GOT3 (cell line): Measurements from ENCODE around the gene HIBCH.
"Not testable (repeated sequence)": the region's sequence is repeated elsewhere in the genome, so short reads cannot be mapped to it uniquely, and the experiment has no call there.

Experiments used
- DNase-seq: peaks from one replicate; lab custom pipeline; 2025; ENCODE audit warnings: mixed read lengths; lab: John Stamatoyannopoulos, UW

Gene HIBCH

GRCh38 chr2:190235101-190235500 is 84.5 kb downstream of the HIBCH start:
- no peak for DNase-seq

- DNase-seq: not testable (repeated sequence)
Measured at GRCh38 chr2:190223989-190224388, 95.6 kb downstream of the HIBCH start.

GRCh38 chr2:190222745-190223144 is 96.9 kb downstream of the HIBCH start:
- not testable (repeated sequence) for DNase-seq

GRCh38 chr2:190221429-190221828 is 98.2 kb downstream of the HIBCH start:
- DNase-seq: no peak

GRCh38 chr2:190219186-190219585 is 100.4 kb downstream of the HIBCH start:
- DNase-seq: no peak

- no peak for DNase-seq
Measured at GRCh38 chr2:190217616-190218015, 102.0 kb downstream of the HIBCH start.

GRCh38 chr2:190216829-190217228 is 102.8 kb downstream of the HIBCH start:
- no peak for DNase-seq

- no peak for DNase-seq
Measured at GRCh38 chr2:190215620-190216019, 104.0 kb downstream of the HIBCH start.

- no peak for DNase-seq
Measured at GRCh38 chr2:190214426-190215194, 105.0 kb downstream of the HIBCH start.

GRCh38 chr2:190213441-190214335 is 105.9 kb downstream of the HIBCH start:
- no peak for DNase-seq

GRCh38 chr2:190210471-190210870 is 109.2 kb downstream of the HIBCH start:
- no peak for DNase-seq

GRCh38 chr2:190209559-190209958 is 110.1 kb downstream of the HIBCH start:
- no peak for DNase-seq

GRCh38 chr2:190207930-190208329 is 111.7 kb downstream of the HIBCH start:
- no peak for DNase-seq

- no peak for DNase-seq
Measured at GRCh38 chr2:190205657-190206056, 114.0 kb downstream of the HIBCH start.

- no peak for DNase-seq
Measured at GRCh38 chr2:190202604-190203003, 117.0 kb downstream of the HIBCH start.

GRCh38 chr2:190202018-190202417 is 117.6 kb downstream of the HIBCH start:
- no peak for DNase-seq

- DNase-seq: no peak
Measured at GRCh38 chr2:190200603-190201002, 119.0 kb downstream of the HIBCH start.

- DNase-seq: no peak
Measured at GRCh38 chr2:190199530-190199929, 120.1 kb downstream of the HIBCH start.

GRCh38 chr2:190199109-190199508 is 120.5 kb downstream of the HIBCH start:
- no peak for DNase-seq

GRCh38 chr2:190197143-190197720 is 122.4 kb downstream of the HIBCH start:
- no peak for DNase-seq

- DNase-seq: no peak
Measured at GRCh38 chr2:190190507-190191162, 129.0 kb downstream of the HIBCH start.

GRCh38 chr2:190188289-190188688 is 131.3 kb downstream of the HIBCH start:
- DNase-seq: no peak
